Measurements from ENCODE around the gene MBNL1.

The MBNL1 gene

DNA sequence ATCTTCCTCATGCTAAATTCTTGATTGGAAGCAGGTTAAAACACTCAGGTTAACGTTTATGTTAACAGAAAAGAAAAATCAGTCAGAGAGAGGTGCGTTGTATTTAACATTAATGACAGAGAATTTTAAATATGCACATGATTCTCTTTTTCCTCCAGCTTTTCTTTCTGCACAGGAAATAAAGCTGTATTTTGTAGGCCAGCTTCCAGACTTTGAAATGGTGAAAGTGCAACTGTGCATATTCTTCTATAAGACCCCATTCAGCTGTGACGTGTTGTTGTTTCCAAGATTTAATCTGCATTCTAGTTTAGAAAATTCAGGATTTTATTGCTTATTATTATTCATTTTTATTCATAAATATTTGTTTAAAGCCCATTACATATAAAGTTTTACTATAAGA, 11.8 kb downstream of the MBNL1 start:
- ATAC-seq: no peak
- TF ChIP-seq ZNF70 (CRISPR knock-in tag; IDR thresholded peaks at IDR 0.05): no peak
- TF ChIP-seq RARB (CRISPR knock-in tag; IDR thresholded peaks at IDR 0.05): no peak
- no peak for TF ChIP-seq ZC3H10 (CRISPR knock-in tag; IDR thresholded peaks at IDR 0.05)
- TF ChIP-seq ZFP3 (CRISPR knock-in tag; IDR thresholded peaks at IDR 0.05): no peak
- TF ChIP-seq ARNTL (CRISPR knock-in tag; IDR thresholded peaks at IDR 0.05; ENCODE audit: borderline replicate concordance, low read depth): no peak
- TF ChIP-seq TCF4 (CRISPR knock-in tag; IDR thresholded peaks at IDR 0.05; ENCODE audit: borderline replicate concordance): no peak
- TF ChIP-seq ZNF565 (CRISPR knock-in tag; conservative IDR thresholded peaks at IDR 0.05; ENCODE audit: low read depth): no peak
- no peak for TF ChIP-seq GLIS3 (CRISPR knock-in tag; IDR thresholded peaks at IDR 0.05)
- no peak for TF ChIP-seq SNAI2 (CRISPR knock-in tag; IDR thresholded peaks at IDR 0.05)
- TF ChIP-seq, protein P1, sequence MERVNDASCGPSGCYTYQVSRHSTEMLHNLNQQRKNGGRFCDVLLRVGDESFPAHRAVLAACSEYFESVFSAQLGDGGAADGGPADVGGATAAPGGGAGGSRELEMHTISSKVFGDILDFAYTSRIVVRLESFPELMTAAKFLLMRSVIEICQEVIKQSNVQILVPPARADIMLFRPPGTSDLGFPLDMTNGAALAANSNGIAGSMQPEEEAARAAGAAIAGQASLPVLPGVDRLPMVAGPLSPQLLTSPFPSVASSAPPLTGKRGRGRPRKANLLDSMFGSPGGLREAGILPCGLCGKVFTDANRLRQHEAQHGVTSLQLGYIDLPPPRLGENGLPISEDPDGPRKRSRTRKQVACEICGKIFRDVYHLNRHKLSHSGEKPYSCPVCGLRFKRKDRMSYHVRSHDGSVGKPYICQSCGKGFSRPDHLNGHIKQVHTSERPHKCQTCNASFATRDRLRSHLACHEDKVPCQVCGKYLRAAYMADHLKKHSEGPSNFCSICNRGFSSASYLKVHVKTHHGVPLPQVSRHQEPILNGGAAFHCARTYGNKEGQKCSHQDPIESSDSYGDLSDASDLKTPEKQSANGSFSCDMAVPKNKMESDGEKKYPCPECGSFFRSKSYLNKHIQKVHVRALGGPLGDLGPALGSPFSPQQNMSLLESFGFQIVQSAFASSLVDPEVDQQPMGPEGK (CRISPR knock-in tag; IDR thresholded peaks at IDR 0.05; ENCODE audit: borderline replicate concordance): no peak
- no peak for TF ChIP-seq BACH2 (CRISPR knock-in tag; IDR thresholded peaks at IDR 0.05; ENCODE audit: borderline replicate concordance)

DNA sequence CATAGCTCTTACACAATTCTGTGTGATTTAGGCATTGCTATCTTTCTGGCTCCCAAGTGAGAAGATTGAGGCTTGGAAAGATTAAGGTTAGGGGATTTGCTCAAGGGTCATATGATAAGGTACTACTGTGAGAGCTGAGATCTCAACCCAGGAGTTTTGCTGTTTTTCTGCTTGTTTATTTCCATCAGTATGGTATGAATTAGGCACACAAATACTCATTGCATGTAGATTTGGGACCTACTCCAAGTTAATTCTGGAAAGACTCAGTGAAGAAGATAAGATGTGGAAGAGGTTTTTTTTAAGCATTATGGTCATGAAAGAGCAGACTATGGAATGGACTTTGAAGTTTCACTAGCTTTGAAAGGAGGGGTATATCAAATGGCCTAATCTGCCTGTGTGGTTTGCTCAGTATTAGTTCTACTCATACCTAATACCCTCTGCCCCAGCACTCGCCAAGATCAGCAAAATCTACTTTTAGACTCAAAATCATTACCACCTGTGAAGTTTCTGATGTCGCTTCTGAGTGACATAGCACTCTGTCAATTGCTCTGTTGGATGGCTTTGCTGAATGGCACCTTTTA, 12.5 kb downstream of the MBNL1 start:
- peak; percentile 76 for ATAC-seq
- TF ChIP-seq OSR1 (CRISPR knock-in tag; IDR thresholded peaks at IDR 0.05): no peak
- no peak for TF ChIP-seq ZNF565 (CRISPR knock-in tag; conservative IDR thresholded peaks at IDR 0.05; ENCODE audit: low read depth)
- TF ChIP-seq ZFP3 (CRISPR knock-in tag; IDR thresholded peaks at IDR 0.05): no peak
- TF ChIP-seq TCF4 (CRISPR knock-in tag; IDR thresholded peaks at IDR 0.05; ENCODE audit: borderline replicate concordance): no peak
- no peak for TF ChIP-seq ZC3H10 (CRISPR knock-in tag; IDR thresholded peaks at IDR 0.05)
- no peak for TF ChIP-seq BACH2 (CRISPR knock-in tag; IDR thresholded peaks at IDR 0.05; ENCODE audit: borderline replicate concordance)

DNA sequence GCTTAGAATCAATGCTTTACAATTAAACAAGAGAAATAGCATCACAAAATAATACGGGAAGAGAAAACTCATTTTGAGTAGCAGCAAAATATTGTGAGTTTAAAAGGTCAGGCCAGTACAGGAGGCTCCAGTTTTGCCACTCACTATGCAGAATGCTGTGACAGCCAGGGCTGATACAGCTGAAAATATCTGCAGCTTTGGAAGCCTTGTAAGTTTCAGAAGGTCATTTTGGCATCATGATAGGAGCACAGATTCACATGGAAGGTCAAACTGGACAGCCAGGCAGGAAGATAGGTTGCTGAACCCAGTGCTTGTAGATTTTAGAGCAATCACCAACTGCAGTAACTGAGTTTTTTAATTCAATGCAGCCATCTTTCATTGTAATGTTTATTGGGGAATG, 14.1 kb downstream of the MBNL1 start:
- no peak for TF ChIP-seq ZFP3 (CRISPR knock-in tag; IDR thresholded peaks at IDR 0.05)
- no peak for TF ChIP-seq ZNF70 (CRISPR knock-in tag; IDR thresholded peaks at IDR 0.05)
- TF ChIP-seq CSDC2 (CRISPR knock-in tag; IDR thresholded peaks at IDR 0.05): no peak
- TF ChIP-seq BACH2 (CRISPR knock-in tag; IDR thresholded peaks at IDR 0.05; ENCODE audit: borderline replicate concordance): no peak
- TF ChIP-seq ZC3H10 (CRISPR knock-in tag; IDR thresholded peaks at IDR 0.05): no peak
- TF ChIP-seq, protein P2, sequence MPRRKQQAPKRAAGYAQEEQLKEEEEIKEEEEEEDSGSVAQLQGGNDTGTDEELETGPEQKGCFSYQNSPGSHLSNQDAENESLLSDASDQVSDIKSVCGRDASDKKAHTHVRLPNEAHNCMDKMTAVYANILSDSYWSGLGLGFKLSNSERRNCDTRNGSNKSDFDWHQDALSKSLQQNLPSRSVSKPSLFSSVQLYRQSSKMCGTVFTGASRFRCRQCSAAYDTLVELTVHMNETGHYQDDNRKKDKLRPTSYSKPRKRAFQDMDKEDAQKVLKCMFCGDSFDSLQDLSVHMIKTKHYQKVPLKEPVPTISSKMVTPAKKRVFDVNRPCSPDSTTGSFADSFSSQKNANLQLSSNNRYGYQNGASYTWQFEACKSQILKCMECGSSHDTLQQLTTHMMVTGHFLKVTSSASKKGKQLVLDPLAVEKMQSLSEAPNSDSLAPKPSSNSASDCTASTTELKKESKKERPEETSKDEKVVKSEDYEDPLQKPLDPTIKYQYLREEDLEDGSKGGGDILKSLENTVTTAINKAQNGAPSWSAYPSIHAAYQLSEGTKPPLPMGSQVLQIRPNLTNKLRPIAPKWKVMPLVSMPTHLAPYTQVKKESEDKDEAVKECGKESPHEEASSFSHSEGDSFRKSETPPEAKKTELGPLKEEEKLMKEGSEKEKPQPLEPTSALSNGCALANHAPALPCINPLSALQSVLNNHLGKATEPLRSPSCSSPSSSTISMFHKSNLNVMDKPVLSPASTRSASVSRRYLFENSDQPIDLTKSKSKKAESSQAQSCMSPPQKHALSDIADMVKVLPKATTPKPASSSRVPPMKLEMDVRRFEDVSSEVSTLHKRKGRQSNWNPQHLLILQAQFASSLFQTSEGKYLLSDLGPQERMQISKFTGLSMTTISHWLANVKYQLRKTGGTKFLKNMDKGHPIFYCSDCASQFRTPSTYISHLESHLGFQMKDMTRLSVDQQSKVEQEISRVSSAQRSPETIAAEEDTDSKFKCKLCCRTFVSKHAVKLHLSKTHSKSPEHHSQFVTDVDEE (CRISPR knock-in tag; IDR thresholded peaks at IDR 0.05): no peak
- no peak for TF ChIP-seq ZNF8 (CRISPR knock-in tag; IDR thresholded peaks at IDR 0.05)
- TF ChIP-seq ARNTL (CRISPR knock-in tag; IDR thresholded peaks at IDR 0.05; ENCODE audit: borderline replicate concordance, low read depth): no peak
- no peak for TF ChIP-seq OSR1 (CRISPR knock-in tag; IDR thresholded peaks at IDR 0.05)
- TF ChIP-seq ZFP30 (CRISPR knock-in tag; IDR thresholded peaks at IDR 0.05): no peak
- TF ChIP-seq PPARA (CRISPR knock-in tag; IDR thresholded peaks at IDR 0.05; ENCODE audit: borderline replicate concordance): no peak
- no peak for TF ChIP-seq ISL1 (CRISPR knock-in tag; IDR thresholded peaks at IDR 0.05)
- TF ChIP-seq, protein P1 (CRISPR knock-in tag; IDR thresholded peaks at IDR 0.05; ENCODE audit: borderline replicate concordance): no peak
- TF ChIP-seq GLIS3 (CRISPR knock-in tag; IDR thresholded peaks at IDR 0.05): no peak
- ATAC-seq: no peak

DNA sequence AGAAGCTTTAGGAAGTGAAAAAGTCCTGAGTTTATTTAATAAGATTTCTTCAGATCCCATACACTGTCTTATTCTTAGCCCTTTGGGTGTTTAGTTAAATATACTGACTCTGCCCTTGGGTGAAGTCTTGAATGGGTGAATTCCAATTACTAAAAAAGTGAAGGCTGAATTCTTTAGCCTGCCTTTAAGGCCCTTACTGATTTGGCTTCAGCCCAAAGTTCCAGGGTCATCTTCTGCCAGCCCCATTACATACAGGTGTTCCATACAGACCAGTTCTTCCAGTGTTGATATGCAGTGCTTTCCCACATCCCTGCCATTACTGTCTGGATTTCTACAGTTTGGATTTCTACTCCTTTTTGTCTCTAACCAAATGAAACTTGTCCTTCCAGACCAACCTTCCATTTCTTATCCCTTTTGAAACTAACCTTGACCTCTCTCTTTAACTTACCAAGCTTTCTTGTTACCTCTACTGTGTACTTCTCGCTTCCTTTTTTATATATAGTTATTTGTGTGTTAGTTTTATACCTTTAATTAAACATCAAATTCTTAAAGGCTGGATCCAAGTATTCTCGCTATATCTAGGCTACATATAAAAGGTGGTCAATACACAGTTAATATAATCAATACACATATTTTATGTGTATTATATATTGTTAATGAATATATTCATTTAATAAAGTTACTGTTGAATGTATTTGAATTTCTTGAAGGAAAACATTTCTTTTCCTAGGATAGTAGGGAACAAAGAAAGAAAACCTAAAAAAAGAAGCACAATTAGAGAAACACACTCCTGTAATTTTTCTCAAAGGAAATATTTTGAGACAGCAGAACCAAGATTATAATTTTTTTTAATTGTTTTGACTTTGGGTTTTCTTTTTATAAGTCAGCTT, 15.0 kb downstream of the MBNL1 start:
- no peak for TF ChIP-seq SNAI2 (CRISPR knock-in tag; IDR thresholded peaks at IDR 0.05)
- ATAC-seq: no peak
